ENCODE results near the gene ELAVL3. TPM values are rescaled to one million over a fixed set of nuclear protein-coding genes. Genes with fewer than 3 reads are reported as not detected.

ELAVL3 gene
- total and polyA plus RNA-seq, 3 experiments from 2014 or later = not detected

DNA sequence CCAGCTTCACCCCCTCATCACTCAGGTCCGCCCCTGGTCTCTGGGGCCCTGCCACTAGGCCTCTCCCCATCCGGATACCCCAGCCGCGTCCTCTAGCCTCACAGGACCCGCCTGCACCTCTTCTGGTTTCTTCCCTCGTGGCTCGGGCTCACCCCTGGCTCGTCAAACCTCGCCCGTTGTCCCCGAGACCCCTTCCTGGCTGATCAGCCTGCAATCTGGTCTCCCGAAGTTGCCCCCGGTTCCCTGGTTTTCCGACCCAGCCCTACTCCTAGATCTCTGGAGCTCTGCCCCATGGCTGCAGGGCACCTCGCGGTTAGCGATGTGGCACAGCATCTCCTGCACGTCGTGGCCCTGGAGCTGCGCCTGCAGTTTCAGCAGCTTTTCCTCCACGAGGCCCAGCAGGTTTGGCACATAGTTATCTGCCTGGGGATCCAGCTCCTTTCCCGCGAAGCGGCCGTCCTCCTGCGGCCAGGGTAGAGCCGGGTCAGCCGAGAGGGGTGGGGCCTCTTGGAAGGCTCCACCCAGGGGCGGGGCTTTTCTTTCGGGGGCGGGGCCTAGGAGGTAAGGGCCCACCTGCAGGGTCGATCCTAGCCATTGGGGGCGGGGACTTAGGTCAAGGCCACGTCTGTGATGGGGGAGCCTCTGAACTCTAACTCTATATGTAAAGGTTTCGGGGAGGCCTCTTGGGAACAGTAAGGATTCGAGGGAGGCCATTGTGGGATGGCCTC, 59.3 kb downstream of the ELAVL3 start:
- Histone ChIP-seq H3K36me3 (ENCODE audit: insufficient read depth, low read length) (no peaks in the 10 kb centered on the region), H3K27me3 (ENCODE audit: insufficient read depth, low read length, poor library complexity, severe bottlenecking) (peaks cover 36% of the 10 kb centered on the region), H3K4me3 (ENCODE audit: low read length) (peak overlapping the region; percentile 43), H3K9me3 (ENCODE audit: low read length) (no peaks in the 10 kb centered on the region), H3K4me1 (ENCODE audit: insufficient read depth, low read length) (peaks cover 37% of the 10 kb centered on the region), H3K27ac (ENCODE audit: low read depth, low read length) (no peak overlapping the region)
- H3K27me3 Mint-ChIP-seq = peaks cover 46 to 60% of the 10 kb centered on the region in 2 donors
- peaks cover 32 to 51% (median 37%) of the 10 kb centered on the region in 3 donors for H3K4me1 Mint-ChIP-seq
- ChIA-PET POLR2A (interaction anchor here (0.7 kb wide), 1 partner anchor 39 kb away, joined by 3 read pairs; no protein-coding TSS in a partner anchor), CTCF (interaction anchor here (0.7 to 2.0 kb wide), 4 partner anchors 14 to 47 kb away, joined by 3 to 10 read pairs (median 4); partner anchors contain the start of genes ODAD3, PRKCSH and SWSAP1)
- H3K36me3 Mint-ChIP-seq = no peaks in the 10 kb centered on the region
- peak overlapping the region; percentile 60 to 88 (median 79) for H3K4me3 Mint-ChIP-seq
- peak in 4 of 5 donors; percentile 26 to 62 (median 36) for DNase-seq
- H3K9me3 Mint-ChIP-seq = no peaks in the 10 kb centered on the region
- peak overlapping the region in 5 of 8 donors; percentile 12 to 68 (median 47) for H3K27ac Mint-ChIP-seq

GRCh38 chr19:11420429-11421370, 60.1 kb downstream of the ELAVL3 start:
- ChIA-PET POLR2A (interaction anchor here (0.6 to 0.8 kb wide), 3 partner anchors 15 to 1637 kb away, joined by 3 to 4 read pairs (median 3); partner anchors contain the start of gene PRKCSH), CTCF (interaction anchor here (0.7 to 2.0 kb wide), 4 partner anchors 15 to 47 kb away, joined by 3 to 10 read pairs (median 4); partner anchors contain the start of genes ODAD3, PRKCSH and SWSAP1)
- Histone ChIP-seq H3K4me3 (ENCODE audit: low read length) (no peak overlapping the region), H3K9me3 (ENCODE audit: low read length) (no peaks in the 10 kb centered on the region), H3K27ac (ENCODE audit: low read depth, low read length) (no peak overlapping the region), H3K27me3 (ENCODE audit: insufficient read depth, low read length, poor library complexity, severe bottlenecking) (peaks cover 36% of the 10 kb centered on the region), H3K4me1 (ENCODE audit: insufficient read depth, low read length) (peaks cover 37% of the 10 kb centered on the region), H3K36me3 (ENCODE audit: insufficient read depth, low read length) (no peaks in the 10 kb centered on the region)
- Mint-ChIP-seq H3K4me1 (peaks cover 32 to 51% (median 37%) of the 10 kb centered on the region in 3 donors), H3K27ac (peak overlapping the region in 3 of 8 donors; percentile 9 to 67 (median 50)), H3K36me3 (no peaks in the 10 kb centered on the region), H3K9me3 (no peaks in the 10 kb centered on the region), H3K4me3 (peak overlapping the region; percentile 43 to 88 (median 79)), H3K27me3 (peaks cover 46 to 63% of the 10 kb centered on the region in 2 donors)
- no peak for DNase-seq

- Mint-ChIP-seq H3K4me1 (peaks cover 32 to 50% (median 37%) of the 10 kb centered on the region in 3 donors), H3K27me3 (peaks cover 42 to 60% of the 10 kb centered on the region in 2 donors), H3K27ac (peak within 1 kb of the TSS in 2 of 8 donors; percentile 43 to 82), H3K9me3 (no peaks in the 10 kb centered on the region), H3K4me3 (peak within 1 kb of the TSS in 4 of 7 donors; percentile 19 to 74 (median 58)), H3K36me3 (no peaks in the 10 kb centered on the region)
- Histone ChIP-seq H3K27ac (ENCODE audit: low read depth, low read length) (no peak within 1 kb of the TSS), H3K36me3 (ENCODE audit: insufficient read depth, low read length) (no peaks in the 10 kb centered on the region), H3K9me3 (ENCODE audit: low read length) (no peaks in the 10 kb centered on the region), H3K4me3 (ENCODE audit: low read length) (no peak within 1 kb of the TSS), H3K27me3 (ENCODE audit: insufficient read depth, low read length, poor library complexity, severe bottlenecking) (peaks cover 36% of the 10 kb centered on the region), H3K4me1 (ENCODE audit: insufficient read depth, low read length) (peaks cover 37% of the 10 kb centered on the region)
- DNase-seq = no peak
- ChIA-PET CTCF (interaction anchor here (1.0 to 1.2 kb wide), 2 partner anchors 12 to 63 kb away, joined by 3 read pairs; no protein-coding TSS in a partner anchor), POLR2A (interaction anchor here (0.5 to 0.8 kb wide), 2 partner anchors 44 to 78 kb away, joined by 6 read pairs; no protein-coding TSS in a partner anchor)
These were observed 62.0 kb downstream of the ELAVL3 start, which contains the start of gene RGL3 for GRCh38 chr19:11418549-11419506. Gene RGL3 (minus strand): TSS chr19:11419314. CDS start chr19:11419278, 36 bp downstream.

GRCh38 chr19:11418094-11418548, 62.7 kb downstream of the ELAVL3 start:
- H3K27me3 ChIP-seq (ENCODE audit: insufficient read depth, low read length, poor library complexity, severe bottlenecking) = peaks cover 32% of the 10 kb centered on the region
- H3K27ac ChIP-seq (ENCODE audit: low read depth, low read length) = no peak overlapping the region
- Mint-ChIP-seq H3K36me3 (no peaks in the 10 kb centered on the region), H3K4me1 (peaks cover 27 to 43% (median 30%) of the 10 kb centered on the region in 3 donors), H3K27me3 (peaks cover 35 to 53% of the 10 kb centered on the region in 2 donors), H3K27ac (no peak overlapping the region), H3K4me3 (peak overlapping the region in 1 of 7 donors; percentile 54), H3K9me3 (no peaks in the 10 kb centered on the region)
- ChIA-PET POLR2A (interaction anchor here (0.5 kb wide), 1 partner anchor 77 kb away, joined by 6 read pairs; no protein-coding TSS in a partner anchor), CTCF (interaction anchor here (1.0 kb wide), 1 partner anchor 11 kb away, joined by 3 read pairs; no protein-coding TSS in a partner anchor)
- no peaks in the 10 kb centered on the region for H3K9me3 ChIP-seq (ENCODE audit: low read length)
- peaks cover 30% of the 10 kb centered on the region for H3K4me1 ChIP-seq (ENCODE audit: insufficient read depth, low read length)
- H3K36me3 ChIP-seq (ENCODE audit: insufficient read depth, low read length) = no peaks in the 10 kb centered on the region
- no peak for DNase-seq
- H3K4me3 ChIP-seq (ENCODE audit: low read length) = no peak overlapping the region

DNA sequence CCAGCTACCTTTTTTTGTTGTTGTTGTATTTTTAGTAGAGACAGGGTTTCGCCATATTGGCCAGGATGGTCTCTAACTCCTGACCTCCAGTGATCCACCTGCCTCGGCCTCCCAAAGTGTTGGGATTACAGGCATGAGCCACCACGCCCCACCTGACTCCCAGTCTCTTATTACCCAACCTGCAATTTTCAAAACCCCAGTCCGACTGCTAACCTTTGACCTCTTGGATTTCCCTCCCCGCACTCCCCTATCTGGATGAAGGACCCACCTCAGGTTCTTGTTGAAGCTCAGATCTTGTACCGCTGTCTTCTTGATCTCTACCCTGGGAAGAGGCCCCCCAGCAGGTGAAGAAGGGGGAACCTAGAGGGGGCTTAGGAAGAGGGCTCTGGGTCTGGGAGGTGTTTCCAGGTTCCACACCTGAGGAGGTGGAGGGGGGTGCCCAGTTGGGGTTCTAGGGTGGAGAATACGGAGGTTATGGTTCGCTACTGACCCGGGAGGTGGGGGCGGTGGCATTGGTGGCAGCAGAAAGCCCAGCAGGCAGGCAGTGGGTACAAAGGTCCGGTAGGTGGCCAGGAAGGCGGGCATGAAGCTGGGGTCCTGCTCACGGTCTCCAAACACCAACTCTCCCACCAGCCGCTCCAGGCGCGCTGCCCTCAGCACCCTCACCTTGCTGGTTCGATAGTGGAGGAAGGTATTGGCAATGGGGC, 64.3 kb downstream of the ELAVL3 start:
- CTCF ChIA-PET = no interaction called here
- no peaks in the 10 kb centered on the region for H3K9me3 ChIP-seq (ENCODE audit: low read length)
- no peaks in the 10 kb centered on the region for H3K36me3 ChIP-seq (ENCODE audit: insufficient read depth, low read length)
- Mint-ChIP-seq H3K4me1 (peaks cover 16 to 27% (median 17%) of the 10 kb centered on the region in 3 donors), H3K9me3 (no peaks in the 10 kb centered on the region), H3K4me3 (no peak overlapping the region), H3K27ac (peak overlapping the region in 1 of 8 donors; percentile 58), H3K36me3 (no peaks in the 10 kb centered on the region), H3K27me3 (peaks cover 25 to 44% of the 10 kb centered on the region in 2 donors)
- no peak overlapping the region for H3K27ac ChIP-seq (ENCODE audit: low read depth, low read length)
- POLR2A ChIA-PET = no interaction called here
- no peak overlapping the region for H3K4me3 ChIP-seq (ENCODE audit: low read length)
- peaks cover 14% of the 10 kb centered on the region for H3K4me1 ChIP-seq (ENCODE audit: insufficient read depth, low read length)
- H3K27me3 ChIP-seq (ENCODE audit: insufficient read depth, low read length, poor library complexity, severe bottlenecking) = peaks cover 18% of the 10 kb centered on the region
- DNase-seq = no peak

DNA sequence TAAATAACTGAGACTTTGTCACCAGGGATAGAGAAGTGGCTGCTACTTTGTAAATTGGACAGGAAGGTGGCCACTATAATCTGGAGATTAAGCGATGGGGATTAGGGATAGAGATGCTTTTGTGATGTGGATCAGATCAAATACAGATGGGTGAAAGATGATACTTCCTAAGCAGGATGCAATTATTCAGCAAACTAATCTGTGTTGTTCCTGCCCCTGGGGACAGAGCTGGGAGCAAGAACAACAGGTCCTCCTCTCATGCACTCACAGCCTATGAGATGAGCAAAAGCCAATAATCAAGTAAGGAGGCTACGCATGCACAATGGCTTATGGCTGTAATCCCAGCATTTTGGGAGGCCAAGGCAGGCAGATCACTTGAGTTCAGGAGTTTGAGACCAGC, 66.3 kb downstream of the ELAVL3 start:
- H3K27me3 ChIP-seq (ENCODE audit: insufficient read depth, low read length, poor library complexity, severe bottlenecking) = no peaks in the 10 kb centered on the region
- H3K36me3 Mint-ChIP-seq = no peaks in the 10 kb centered on the region
- H3K27ac ChIP-seq (ENCODE audit: low read depth, low read length) = no peak overlapping the region
- H3K27ac Mint-ChIP-seq = no peak overlapping the region
- CTCF ChIA-PET = no interaction called here
- POLR2A ChIA-PET = no interaction called here
- H3K9me3 Mint-ChIP-seq = no peaks in the 10 kb centered on the region
- DNase-seq = no peak
- no peaks in the 10 kb centered on the region for H3K4me1 ChIP-seq (ENCODE audit: insufficient read depth, low read length)
- no peaks in the 10 kb centered on the region for H3K9me3 ChIP-seq (ENCODE audit: low read length)
- peaks cover 4 to 12% (median 4%) of the 10 kb centered on the region in 3 donors for H3K4me1 Mint-ChIP-seq
- H3K4me3 Mint-ChIP-seq = no peak overlapping the region
- peaks cover 13 to 37% of the 10 kb centered on the region in 2 donors for H3K27me3 Mint-ChIP-seq
- H3K4me3 ChIP-seq (ENCODE audit: low read length) = no peak overlapping the region
- H3K36me3 ChIP-seq (ENCODE audit: insufficient read depth, low read length) = no peaks in the 10 kb centered on the region
